Jurkat, Clone E6-1 (cell line): ENCODE results near the gene NEU4.
"Not testable (repeated sequence)": the region's sequence is repeated elsewhere in the genome, so short reads cannot be mapped to it uniquely, and the experiment has no call there.

Source experiments
- DNase-seq: peaks from one replicate; pipeline ENCODE4 v3.0.0-alpha.2; 2011; ENCODE audit warnings: low read depth, low spot score
- H3K4me3 ChIP-seq: 2 replicates; pipeline ENCODE4 v1.5.1; 2011; ENCODE audit warnings: mild to moderate bottlenecking, low read length, control low read depth, moderate library complexity

NEU4 gene

DNA sequence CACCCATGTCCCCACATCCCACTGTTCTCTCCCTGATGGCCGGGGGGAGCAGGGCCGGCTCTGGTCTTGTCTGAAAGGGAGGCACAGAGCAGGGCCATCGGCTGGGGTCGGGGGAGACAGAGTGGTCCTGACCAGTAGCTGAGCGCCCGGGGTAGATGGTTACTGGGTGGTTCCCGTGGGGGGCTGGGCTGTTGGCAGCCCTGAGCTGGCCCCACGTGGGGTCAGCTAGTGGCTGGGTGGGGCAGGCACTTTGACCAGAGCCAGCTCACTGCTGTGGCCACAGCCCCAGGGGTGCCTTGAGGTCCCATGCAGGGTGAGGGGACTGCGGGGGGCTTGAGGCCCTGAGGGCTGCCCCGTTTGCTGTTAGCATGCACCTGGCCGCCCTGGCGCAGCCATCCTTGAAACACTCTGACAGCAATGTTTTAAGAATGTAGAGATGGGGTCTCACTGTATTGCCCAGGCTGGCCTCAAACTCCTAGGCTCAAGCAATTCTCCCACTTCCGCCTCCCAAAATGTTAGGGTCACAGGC lies 12.3 kb upstream of the NEU4 start:
- H3K4me3 ChIP-seq: no peak overlapping the region
- no peak for DNase-seq

GRCh38 chr2:241797441-241798080 lies 11.4 kb upstream of the NEU4 start:
- no peak for DNase-seq

GRCh38 chr2:241798081-241798630 lies 10.8 kb upstream of the NEU4 start:
- DNase-seq: no peak
- no peak overlapping the region for H3K4me3 ChIP-seq

More at GRCh38 chr2:241797441-241798080, 11.4 kb upstream of the NEU4 start:
- no peak overlapping the region for H3K4me3 ChIP-seq

- H3K4me3 ChIP-seq: no peak overlapping the region
- DNase-seq: no peak
These were observed 10.1 kb upstream of the NEU4 start for GRCh38 chr2:241798631-241799521.

DNA sequence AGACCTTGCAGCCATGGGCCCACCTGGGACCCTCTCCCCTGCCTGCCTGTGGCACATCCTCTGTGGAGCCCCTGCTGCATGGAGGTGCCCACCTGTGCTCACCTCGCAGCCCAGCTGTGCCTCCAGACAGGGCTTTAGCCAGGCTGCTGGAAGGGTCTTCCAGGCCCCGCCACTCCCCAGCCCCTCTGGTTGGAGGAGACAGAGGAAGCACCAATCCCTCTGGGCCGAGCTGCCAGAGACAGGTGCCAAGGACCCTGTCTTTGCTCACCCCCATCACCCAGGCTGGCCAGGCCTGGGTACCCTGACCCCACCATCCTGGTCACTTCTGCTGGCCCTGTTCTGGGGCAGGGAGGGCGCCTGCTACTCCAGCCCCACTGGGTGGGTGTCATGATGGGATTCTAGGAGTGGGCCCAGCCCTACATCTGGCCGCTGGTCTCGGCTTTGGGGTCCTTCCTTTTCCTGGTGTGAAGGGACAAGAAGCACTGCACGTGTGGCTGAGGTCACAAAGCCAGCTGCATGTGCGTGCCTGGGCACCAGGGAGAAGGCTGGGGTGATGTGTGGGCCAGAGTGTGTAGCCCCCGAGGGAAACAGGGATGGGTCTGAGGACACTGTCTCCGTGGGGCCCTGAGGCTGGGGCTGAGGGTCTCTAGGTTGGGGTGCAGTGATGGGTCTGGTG lies 9.3 kb upstream of the NEU4 start:
- no peak for DNase-seq
- H3K4me3 ChIP-seq: no peak overlapping the region

- not testable (repeated sequence) for H3K4me3 ChIP-seq, DNase-seq
These were observed 8.6 kb upstream of the NEU4 start for GRCh38 chr2:241800198-241800903.

DNA sequence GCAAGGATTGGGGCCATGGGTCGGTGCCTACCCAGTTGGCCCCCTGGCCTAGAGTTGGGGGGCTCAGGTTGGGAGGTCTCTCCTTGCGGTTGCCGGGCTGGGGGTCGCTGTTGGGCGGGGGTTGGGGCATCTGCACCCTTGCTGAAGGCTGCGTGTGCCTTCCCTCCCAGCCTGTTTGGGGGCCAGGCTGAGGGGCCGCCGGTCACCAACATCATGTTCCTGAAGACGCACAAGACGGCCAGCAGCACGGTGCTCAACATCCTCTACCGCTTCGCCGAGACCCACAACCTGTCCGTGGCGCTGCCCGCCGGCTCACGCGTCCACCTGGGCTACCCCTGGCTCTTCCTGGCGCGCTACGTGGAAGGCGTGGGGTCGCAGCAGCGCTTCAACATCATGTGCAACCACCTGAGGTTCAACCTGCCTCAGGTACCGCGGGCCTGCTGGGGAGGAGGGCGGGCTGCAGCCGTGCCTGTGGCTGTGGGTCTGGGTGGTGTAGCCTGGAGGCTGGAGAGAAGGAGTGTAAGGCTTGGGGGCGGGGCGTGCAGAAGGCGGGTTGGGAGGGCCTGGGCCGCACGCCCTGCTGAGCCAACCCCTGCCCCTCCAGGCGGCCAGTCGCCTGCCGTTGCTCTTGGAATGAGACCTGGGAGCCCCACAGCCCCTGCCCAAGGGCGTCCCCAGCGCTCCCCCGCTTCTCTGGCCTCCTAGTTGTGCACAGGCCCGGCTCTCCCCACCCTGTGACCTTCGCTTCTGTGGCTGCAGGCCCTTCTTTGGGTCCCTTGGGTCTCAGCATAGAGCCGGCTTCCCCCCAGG lies 7.2 kb upstream of the NEU4 start:
- no peak for DNase-seq
- H3K4me3 ChIP-seq: no peak overlapping the region

GRCh38 chr2:241802421-241803318 lies 6.3 kb upstream of the NEU4 start:
- DNase-seq: no peak
- no peak overlapping the region for H3K4me3 ChIP-seq

GRCh38 chr2:241803387-241804325 lies 5.3 kb upstream of the NEU4 start:
- H3K4me3 ChIP-seq: peak overlapping the region; percentile 41
- DNase-seq: peak; percentile 47

DNA sequence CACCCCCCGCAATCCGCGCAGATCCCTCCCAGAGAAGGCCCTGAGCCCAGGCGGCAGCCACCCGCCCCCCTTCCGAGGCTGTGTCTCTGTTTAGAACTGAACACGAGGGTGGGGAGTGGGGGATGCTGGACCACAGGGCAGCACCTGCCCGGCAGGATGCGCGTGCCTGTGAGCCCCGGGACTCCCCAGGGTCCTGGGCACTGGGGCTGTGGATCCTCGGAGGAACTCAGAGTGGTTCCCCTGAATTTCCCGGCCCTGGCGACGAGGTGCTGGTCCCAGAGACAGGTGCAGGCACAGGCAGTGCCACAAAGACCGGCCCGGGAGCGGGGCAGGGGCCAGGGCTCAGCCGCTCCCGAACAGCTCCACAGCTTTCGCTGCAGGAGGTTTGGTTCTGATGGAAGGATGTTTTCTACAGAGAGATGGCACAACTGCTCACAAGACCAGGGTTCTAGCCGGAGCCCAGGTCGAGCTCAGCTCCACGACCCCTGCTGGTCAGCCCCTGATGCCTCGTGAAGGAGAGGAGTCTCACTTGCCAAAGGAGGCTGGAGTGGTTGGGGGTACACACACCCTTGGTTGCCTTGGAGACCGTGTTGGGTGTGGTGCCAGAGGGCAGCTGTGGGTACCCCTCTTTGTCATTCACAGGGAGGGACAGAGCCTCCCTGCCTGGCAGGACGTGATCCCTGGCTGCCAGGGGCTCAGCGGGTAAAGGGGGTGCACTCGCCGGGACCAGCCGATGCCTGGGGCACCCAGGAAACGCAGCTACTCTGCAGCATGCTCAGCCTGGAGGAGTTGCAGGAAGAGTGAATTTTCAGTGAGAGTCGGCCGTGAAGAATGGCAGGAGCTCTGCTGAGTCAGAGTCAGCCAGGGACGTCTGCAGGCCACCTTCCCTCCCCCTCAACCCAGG lies 4.4 kb upstream of the NEU4 start:
- DNase-seq: no peak
- H3K4me3 ChIP-seq: peak overlapping the region; percentile 41

GRCh38 chr2:241806217-241806616 lies 2.8 kb upstream of the NEU4 start:
- H3K4me3 ChIP-seq, DNase-seq: not testable (repeated sequence)

- DNase-seq: no peak
- H3K4me3 ChIP-seq: no peak overlapping the region
These were observed 807 bp upstream of the NEU4 start for GRCh38 chr2:241808051-241808720.

- H3K4me3 ChIP-seq: no peak overlapping the region
- no peak for DNase-seq
These were observed 652 bp downstream of the NEU4 start for GRCh38 chr2:241809383-241810306.
